ENCODE data around the gene CTPS1.

The CTPS1 gene

GRCh38 chr1:40989066-40989465 is 9.6 kb downstream of the CTPS1 start:
- DNase-seq (ENCODE audit: low read depth in 2 of 3, low spot score in 2 of 3): no peak

DNA sequence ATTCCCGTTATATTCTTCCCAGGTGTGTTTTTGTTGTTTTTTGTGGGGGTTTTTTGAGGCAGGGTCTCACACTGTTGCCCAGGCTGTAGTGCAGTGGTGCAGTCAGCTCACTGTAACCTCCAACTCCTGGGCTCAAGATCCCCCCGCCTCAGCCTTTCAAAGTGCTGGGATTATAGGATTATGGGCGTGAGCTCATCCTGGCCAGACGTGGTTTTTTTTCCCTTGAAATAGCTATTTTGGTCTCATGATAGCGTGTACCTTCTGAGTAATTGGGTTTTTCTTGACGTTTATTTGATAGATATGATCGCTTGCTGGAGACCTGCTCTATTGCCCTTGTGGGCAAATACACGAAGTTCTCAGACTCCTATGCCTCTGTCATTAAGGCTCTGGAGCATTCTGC is 17.6 kb downstream of the CTPS1 start:
- DNase-seq (ENCODE audit: low read depth in 2 of 3, low spot score in 2 of 3): no peak

DNA sequence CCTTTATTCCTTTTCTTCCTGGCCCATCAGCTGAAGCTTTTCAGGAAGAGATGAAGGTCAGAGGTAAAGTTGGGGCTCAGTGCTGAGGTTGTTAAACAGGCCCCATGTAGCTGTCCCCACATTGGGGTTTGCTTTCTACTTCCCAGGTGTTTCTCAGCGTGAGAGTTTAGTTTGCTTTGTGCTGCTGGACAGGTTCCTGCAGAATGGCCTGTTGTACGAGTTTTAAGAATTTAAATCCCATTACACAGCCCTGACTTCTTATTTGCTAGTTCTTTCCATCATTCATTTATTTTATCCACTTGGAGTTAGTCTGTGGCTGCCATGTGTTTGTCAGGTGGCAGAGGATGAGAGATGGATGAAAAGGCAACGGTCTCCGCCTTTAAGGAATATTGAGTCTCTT is 19.2 kb downstream of the CTPS1 start:
- no peak for DNase-seq (ENCODE audit: low read depth in 2 of 3, low spot score in 2 of 3)

DNA sequence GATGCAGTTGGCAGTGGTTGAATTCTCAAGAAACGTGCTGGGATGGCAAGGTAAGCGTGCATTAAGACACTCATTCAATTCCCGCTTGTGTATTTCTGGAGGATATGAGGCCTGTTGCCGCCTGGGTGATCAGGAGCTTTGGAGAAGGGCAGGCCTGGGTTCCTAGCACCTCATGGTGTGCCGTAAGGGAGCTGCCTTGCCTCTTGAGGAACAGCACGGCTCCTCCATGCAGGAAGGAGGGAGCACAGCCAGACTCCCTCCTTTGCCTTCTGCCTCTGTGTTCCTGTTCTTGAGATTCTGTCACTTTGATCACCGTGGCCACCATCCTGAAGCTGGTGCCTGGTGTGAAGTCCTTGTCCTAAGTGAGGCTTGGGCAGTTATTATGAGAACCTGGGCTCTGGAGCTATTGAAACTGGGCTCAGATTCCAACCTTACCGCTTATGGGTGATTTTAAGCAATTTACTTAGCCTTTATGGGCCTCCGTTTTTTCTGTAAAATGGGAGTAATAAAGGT is 23.7 kb downstream of the CTPS1 start:
- DNase-seq (ENCODE audit: low read depth in 2 of 3, low spot score in 2 of 3): no peak

DNA sequence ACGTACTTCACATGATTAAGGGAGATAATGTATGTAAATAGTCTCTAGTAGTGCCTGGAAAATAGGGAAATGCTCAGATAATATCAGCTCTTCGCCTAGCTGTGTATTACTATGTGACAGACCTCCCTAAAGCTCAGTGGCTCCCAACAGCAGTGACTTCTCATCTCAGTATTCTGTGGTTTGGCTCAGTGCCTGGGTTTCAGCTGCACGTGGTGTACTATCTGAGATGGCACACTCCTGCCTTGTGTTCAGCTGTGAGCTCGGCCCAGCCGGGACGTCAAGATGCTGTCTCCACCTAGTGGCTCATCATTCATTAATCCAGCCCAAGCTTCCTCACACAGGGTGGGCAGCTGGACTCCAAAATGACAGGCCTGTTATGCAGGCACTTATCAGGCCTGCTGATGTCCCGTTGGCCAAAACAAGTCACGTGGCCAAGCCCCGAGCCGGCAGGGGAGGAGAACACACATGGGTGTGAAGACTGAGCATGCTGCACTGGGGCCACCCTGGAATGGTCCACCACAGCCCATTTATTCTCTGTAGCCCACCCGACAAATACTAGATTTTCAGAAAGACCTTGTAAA is 24.2 kb downstream of the CTPS1 start:
- peak in 2 of 3 experiments; percentile 57 to 82 for DNase-seq (ENCODE audit: low read depth in 2 of 3, low spot score in 2 of 3)

GRCh38 chr1:41005876-41006275 is 26.4 kb downstream of the CTPS1 start:
- no peak for DNase-seq (ENCODE audit: low read depth in 2 of 3, low spot score in 2 of 3)

DNA sequence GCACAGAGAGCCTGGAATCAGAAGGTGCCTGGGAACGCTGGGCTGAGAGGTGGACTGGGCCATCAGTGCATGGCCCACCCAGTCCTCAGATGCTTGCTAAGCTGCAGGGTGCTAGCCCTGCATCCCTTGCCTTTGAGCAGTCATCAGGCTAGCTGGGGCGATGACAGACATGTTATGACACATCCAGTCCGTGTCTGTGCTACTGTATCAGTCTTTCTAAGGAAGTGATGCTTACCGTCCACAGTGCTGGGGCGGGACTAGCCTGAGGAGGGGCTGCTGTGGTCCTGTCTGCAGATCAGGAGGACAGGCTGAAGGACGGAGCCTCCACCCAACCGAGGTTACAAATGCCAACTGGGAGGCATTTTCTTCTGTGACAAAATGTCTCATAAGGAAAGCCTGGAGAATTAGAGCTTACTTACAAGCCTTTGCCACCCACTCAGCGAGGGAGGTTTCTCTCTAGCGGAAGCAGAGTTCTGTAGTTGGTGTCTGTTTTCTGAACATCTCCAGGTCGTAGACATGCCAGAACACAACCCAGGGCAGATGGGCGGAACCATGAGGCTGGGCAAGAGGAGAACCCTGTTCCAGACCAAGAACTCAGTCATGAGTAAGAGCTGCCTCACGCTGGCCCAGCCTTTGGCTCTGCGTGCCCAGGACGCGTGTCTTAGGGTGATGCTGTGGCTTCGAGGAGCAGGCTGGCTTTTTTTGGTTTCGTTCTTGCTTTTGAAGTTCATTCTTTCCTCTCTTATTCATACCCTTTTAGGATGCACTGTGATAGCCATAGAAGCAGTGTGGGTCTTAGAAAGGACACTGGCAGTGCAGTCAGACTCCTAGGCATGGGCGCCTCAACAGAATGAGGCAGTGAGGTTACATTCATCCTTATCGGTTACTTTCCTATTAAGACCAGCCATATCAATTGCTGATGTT is 27.7 kb downstream of the CTPS1 start:
- no peak for DNase-seq (ENCODE audit: low read depth in 2 of 3, low spot score in 2 of 3)

DNA sequence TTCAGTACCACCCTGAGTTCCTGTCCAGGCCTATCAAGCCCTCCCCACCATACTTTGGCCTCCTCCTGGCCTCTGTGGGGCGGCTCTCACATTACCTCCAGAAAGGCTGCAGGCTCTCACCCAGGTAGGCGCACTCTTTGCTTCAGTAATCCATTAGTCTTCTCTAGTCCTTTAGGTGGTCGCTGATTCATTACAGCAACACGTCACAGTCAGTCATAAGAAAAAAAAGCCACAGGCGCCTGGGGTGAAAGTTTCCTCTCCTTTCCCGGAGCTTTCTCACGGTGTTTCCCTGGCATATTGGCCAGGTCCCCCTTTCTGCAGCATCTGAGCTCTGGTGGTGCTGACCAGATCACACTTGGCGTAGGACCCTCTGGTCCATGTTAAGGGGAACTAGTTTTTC is 30.0 kb downstream of the CTPS1 start:
- DNase-seq (ENCODE audit: low read depth in 2 of 3, low spot score in 2 of 3): no peak

DNA sequence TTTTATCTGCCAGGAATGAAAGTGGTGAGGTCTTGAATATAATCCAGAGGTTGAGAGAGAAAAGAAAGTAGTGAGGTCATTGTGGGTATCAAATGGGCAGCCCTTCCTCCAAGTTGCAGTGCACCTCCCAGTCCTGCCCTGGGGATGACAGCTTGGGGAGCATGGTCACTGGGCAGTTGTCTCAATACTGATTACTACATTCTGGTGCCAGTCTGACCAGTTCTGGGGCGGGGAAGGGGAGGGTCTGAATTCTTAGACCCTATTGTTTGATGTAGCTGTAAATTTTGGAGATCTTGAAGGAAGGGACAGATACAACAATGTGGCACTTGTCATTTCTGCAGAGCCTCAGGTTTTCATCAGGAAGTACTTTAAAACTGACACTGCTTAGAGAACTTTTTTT is 30.8 kb downstream of the CTPS1 start:
- DNase-seq (ENCODE audit: low read depth in 2 of 3, low spot score in 2 of 3): no peak

- DNase-seq (ENCODE audit: low read depth in 2 of 3, low spot score in 2 of 3): no peak
These were observed 33.5 kb downstream of the CTPS1 start for GRCh38 chr1:41013024-41013423.

DNA sequence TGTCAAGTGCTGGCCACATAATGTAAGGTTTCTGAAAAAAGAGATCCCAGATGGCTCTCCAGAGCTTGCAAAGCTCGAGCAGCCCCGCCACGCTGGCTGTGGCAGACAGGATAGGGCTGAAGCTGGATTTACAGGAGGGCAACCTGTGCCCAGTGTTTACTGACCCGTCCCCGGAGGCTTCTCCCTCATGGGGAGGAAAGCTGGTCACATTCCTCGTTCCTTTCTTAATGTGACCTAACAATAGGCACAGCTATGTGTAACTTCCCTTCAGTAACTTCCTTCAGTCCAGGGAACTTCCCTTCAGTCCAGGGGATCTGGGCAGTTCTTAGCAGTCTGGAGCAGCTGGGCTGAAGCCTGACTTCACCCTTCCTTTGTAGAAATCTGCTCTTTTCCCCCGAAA is 34.3 kb downstream of the CTPS1 start:
- no peak for DNase-seq (ENCODE audit: low read depth in 2 of 3, low spot score in 2 of 3)

DNA sequence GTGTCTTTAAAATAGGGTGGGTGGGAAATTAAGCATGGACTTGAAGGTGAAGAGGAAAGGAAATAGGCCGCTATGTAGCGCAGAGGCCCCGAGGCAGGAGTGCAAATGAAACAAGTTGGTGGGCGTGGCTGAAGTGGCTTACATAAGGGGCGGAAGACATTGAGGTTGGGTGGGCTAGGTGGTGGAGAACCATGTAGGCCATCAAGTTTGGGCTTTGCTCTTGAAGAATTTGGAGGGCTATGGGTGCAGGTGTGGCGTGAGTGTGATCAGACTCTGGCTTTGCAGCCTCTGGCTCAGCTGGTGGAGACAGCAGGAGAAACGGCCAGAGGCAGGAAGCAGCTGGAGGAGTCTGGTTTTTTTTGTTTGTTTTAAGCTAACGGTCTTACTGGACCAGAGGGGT is 35.4 kb downstream of the CTPS1 start:
- DNase-seq (ENCODE audit: low read depth in 2 of 3, low spot score in 2 of 3): no peak

DNA sequence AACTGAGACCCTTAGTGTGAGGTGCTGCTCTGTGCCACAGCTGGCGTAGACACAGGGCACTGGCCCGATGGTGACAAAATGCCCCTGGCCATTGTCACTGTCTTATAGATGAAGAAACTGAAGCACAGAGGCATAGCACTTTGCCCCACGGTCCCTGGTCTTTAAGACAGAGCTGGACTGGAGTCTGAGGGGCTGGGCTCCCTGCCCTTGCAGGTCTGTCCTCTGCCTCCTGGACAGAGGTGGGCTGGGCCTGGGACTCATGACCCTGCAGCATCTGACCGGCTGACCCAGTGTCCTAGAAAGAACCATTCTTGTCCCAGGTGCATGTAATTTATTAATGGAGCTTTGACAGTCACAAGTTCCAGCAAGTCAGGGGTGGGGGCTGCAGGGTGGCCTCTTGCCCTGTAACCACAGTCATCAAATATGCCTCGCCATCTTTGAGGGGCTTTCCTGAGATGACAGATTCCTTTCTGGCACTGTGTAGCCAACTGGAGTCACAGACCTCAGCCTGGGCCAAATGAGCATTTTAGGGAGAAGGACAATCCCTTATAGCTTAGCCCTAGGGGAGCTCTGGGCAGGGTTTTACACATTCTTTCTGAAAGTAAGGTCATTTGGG is 35.9 kb downstream of the CTPS1 start:
- no peak for DNase-seq (ENCODE audit: low read depth in 2 of 3, low spot score in 2 of 3)

DNA sequence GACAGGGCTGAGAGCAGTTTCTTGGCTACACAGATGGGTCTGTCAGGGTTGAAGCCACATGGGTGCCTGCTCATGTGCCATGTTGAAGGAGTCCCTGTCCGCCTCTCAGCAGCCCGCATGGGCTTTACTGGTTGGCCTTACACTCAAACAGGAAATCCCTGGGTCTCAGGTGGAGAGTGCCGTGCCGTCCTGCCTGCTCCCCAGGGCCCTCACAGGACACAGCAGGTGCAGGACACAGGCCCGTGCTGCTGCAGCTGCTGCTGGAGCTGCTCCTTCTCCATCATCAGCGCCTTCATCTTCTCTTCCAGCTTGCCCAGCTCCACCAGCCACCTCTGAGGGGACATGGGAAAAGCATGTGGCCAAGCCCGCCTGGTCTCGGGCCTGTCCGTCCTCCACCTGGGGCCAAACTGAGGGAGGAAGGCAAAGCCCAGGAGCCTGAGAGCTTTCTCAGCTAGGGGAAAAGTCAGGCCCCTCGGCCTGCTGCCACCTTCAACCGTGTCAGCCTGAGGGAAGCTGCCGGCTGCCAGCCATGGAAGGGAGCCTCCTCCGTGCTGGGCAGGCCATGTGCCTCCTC is 36.5 kb downstream of the CTPS1 start:
- no peak for DNase-seq (ENCODE audit: low read depth in 2 of 3, low spot score in 2 of 3)

DNA sequence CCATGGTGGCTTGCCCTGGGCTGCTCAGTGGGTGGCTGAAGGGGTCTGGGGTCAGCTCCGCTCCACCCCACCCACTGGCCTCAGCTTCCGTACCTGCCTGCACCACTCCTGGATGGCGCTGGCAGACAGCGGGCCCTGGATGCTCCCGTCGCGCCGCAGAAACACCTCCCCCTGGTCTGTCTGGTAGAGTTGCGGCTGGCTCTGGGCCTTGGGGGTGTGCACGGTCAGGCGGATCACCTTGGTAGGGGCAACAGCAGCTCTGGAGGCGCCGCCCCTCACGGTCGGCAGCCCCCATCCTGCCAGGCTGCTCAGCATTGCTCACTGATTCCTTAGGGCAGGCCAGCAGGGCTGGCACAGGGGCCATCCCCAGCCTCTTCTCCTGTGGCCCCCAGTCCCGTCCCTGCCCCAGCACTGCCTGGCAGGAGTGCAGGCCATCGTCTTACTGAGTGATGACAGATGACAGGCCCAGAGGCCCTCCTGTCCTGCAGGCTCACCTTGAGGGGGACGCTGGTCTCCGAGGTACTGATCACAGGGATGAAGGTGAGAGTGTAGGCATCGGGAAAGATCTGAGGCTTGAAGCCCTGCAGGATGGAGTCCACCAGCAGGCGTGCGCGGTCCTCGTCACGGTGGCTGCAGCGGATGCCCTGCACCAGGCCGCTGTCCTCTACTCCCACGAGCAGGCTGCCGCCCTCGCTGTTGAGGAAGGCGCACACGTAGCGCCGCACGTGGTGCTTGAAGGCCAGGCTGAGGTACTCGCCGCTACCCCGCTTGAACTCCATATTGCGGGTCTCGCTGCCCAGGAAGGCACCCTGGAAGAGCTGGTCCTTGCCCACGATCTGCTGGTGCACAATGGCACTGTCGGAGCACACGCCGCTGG is 37.9 kb downstream of the CTPS1 start:
- no peak for DNase-seq (ENCODE audit: low read depth in 2 of 3, low spot score in 2 of 3)

DNA sequence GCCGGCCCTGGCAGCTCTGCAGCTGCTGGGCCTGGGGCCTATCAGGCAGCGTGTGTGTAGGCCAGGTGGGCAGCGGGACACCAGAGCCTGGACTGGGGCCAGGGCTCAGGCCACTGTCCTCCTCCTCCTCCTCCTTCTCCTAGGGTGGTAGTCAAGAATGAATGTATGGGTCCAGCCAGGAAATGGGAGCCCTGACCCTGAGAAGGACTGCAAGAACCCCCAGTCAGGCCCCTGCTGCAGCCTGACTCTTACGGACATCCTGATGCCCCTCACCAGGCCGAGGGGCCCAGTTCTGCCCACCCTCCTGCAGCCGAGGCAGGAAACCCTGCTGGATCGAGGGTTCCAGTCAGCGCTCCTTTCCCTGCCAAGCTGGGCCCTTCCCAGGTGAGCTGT is 38.5 kb downstream of the CTPS1 start:
- DNase-seq (ENCODE audit: low read depth in 2 of 3, low spot score in 2 of 3): no peak

- no peak for DNase-seq (ENCODE audit: low read depth in 2 of 3, low spot score in 2 of 3)
These were observed 39.9 kb downstream of the CTPS1 start for GRCh38 chr1:41019353-41019745.

DNA sequence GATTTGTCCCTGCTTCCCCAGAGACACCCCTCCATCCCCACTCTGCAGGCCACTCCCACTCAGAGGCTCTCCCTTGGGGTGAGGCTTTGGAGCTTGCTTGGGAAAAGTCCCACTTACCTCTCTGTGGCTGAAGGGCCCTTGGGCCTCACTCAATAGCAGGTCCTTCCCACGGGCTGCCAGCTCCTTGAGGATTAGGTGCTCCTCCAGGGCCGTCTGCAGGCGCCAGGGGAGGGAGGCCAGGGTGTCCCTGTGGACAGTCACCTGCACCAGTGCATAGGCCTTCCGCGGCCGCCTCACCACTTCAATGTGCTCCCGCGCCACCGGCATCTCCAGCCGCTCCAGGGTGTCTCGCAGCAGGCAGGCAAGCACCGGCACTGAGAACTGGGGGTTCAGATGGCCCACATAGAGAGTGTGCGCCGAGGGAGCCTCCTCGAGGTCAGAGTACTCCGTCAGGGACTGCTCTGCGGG is 40.6 kb downstream of the CTPS1 start:
- DNase-seq (ENCODE audit: low read depth in 2 of 3, low spot score in 2 of 3): no peak

DNA sequence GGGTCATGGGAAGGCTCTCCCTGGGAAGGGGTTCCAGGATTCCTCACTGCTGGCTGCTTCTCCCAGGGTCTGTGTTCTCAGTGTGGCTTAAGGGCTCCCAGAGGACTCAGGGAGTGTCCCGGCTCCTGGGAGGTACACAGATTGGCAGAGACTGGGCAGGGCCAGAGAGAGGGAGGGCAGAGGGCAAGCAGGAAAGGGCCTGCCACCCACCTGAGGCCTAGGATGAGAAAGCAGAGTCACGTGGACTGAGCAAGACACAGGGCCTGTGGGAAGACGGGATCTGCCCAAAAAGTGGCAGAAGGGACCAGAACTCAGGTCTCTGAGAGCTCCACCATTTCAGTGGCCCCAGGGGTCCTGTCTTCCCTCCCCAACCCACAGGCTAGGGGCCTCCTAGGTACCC is 41.2 kb downstream of the CTPS1 start:
- no peak for DNase-seq (ENCODE audit: low read depth in 2 of 3, low spot score in 2 of 3)

DNA sequence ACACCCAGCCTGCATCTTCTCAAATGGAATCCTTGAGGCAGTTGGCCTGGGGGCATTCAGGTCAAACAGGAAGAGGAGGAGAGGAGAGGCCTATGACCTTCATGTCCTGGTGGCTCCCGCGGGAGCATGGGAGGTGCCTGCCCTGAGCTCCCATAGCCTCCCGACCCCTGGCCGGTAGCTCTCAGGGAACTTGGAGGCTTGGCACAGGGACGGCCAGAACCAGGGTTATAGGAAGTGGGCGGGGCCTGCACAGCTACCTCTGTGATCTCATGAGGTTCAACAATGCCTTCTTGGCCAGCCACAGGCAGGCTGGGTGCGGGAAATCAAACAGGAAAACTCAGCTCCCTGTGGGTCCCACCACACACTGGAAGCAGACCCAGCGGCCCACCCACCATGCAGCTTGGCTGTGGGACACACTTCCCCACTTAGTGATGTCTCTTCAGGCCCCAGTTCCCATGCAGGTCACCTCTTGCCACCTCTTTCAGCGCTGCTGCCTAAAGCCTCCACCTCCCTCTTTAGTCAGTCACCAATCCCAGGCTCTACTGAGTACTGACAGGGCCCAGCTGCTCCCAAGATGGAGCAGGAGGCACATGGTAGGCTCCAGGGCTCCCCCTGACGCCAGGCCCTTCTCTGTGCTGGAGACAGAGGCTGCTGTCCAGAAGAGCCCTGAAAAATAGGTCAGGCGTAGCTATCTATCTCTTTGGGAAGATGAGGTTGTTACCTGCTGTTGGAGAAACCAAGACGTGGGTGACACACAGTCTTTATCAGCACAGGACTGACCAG is 42.2 kb downstream of the CTPS1 start, which contains the start of gene SLFNL1:
Gene SLFNL1, minus strand, starts transcription at position 200 of the 783 bp plus-strand sequence. CDS start 1,065 bp downstream, outside the sequence.
- no peak for DNase-seq (ENCODE audit: low read depth in 2 of 3, low spot score in 2 of 3)

All from activated CD8-positive, alpha-beta memory T cell treated with anti-CD3 and anti-CD28 coated beads for 48 hours (primary cell).